Calu3 (cell line): ENCODE results near the gene RGS12. TPM values are rescaled to one million over a fixed set of nuclear protein-coding genes. Genes with fewer than 3 reads are reported as not detected.

ENCODE experiments used
- BruUV-seq: library from RNA; stranded (reverse); fragments of 400-500 nt; replicated peaks from 2 replicates; lab custom pipeline; 2021; lab: Mats Ljungman, UMichigan
- CTCF ChIA-PET: fragments of 300-600 bp; sonication (Branson Sonifier 250); formaldehyde crosslinking; loops from one replicate; lab custom pipeline; 2022; ENCODE audit warnings: antibody characterized with exemption; lab: Charles Lee
- DNase-seq: peaks from one replicate; pipeline ENCODE4 v3.0.0; 2022
- H3K27ac Mint-ChIP-seq: one replicate; pipeline ENCODE4 v1.8.0; 2022; ENCODE audit warnings: mixed read lengths; ENCODE audit not compliant: unreplicated experiment
- H3K27me3 Mint-ChIP-seq: one replicate; pipeline ENCODE4 v1.8.0; 2022; ENCODE audit warnings: mixed read lengths; ENCODE audit not compliant: unreplicated experiment
- H3K36me3 Mint-ChIP-seq: one replicate; pipeline ENCODE4 v1.8.0; 2022; ENCODE audit warnings: mild to moderate bottlenecking, moderate library complexity, mixed read lengths; ENCODE audit not compliant: insufficient read depth, unreplicated experiment
- H3K4me1 Mint-ChIP-seq: one replicate; pipeline ENCODE4 v1.8.0; 2022; ENCODE audit warnings: mild to moderate bottlenecking, low read depth, mixed read lengths; ENCODE audit not compliant: unreplicated experiment
- H3K4me3 Mint-ChIP-seq: one replicate; pipeline ENCODE4 v1.8.0; 2022; ENCODE audit warnings: mild to moderate bottlenecking, low read depth, moderate library complexity, mixed read lengths; ENCODE audit not compliant: unreplicated experiment
- H3K9me3 Mint-ChIP-seq: one replicate; pipeline ENCODE4 v1.8.0; 2022; ENCODE audit warnings: low read depth, mixed read lengths; ENCODE audit not compliant: unreplicated experiment
- CTCF ChIP-seq: fragments of 200-600 bp; IDR thresholded peaks from one replicate; pipeline ENCODE4 v1.8.0; 2022; ENCODE audit warnings: antibody characterized with exemption; ENCODE audit not compliant: unreplicated experiment
- intact Hi-C: fragments of 100-400 bp; cut with micrococcal nuclease; formaldehyde crosslinking; loops from one replicate; pipeline ENCODE4 v1.10.0; 2022; ENCODE audit not compliant: unreplicated experiment
- total RNA-seq: library from RNA; stranded (reverse); gene quantifications from 2 replicates; pipeline ENCODE4 v1.2.3, GENCODE V29; 2022

RGS12 gene
- total RNA-seq, 1 experiment from 2014 or later, result 13.9 TPM

DNA sequence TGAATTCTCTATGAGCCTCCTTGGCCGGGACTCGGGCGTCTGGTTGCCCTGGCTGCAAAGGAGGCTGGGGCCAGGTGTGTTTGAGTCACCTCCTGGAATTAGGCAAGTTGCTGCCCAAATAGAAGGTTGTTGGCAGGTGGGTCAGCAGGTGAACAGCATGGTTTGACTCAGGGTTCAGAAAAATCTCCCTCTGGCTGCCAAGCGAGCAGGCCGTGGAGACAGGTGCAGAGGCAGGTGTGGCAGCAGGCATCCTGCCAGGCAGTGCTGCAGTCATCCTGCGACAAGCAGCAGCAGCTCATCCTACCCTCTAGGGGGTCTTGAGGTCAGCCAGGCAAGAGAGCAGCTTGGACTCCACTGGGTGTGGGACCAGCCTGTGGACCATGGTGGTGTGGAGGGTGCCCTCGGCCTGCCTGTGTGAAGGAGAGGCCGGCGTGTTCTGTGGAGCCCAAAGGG, 35.7 kb upstream of the RGS12 start:
- BruUV-seq, result no TSS peak

DNA sequence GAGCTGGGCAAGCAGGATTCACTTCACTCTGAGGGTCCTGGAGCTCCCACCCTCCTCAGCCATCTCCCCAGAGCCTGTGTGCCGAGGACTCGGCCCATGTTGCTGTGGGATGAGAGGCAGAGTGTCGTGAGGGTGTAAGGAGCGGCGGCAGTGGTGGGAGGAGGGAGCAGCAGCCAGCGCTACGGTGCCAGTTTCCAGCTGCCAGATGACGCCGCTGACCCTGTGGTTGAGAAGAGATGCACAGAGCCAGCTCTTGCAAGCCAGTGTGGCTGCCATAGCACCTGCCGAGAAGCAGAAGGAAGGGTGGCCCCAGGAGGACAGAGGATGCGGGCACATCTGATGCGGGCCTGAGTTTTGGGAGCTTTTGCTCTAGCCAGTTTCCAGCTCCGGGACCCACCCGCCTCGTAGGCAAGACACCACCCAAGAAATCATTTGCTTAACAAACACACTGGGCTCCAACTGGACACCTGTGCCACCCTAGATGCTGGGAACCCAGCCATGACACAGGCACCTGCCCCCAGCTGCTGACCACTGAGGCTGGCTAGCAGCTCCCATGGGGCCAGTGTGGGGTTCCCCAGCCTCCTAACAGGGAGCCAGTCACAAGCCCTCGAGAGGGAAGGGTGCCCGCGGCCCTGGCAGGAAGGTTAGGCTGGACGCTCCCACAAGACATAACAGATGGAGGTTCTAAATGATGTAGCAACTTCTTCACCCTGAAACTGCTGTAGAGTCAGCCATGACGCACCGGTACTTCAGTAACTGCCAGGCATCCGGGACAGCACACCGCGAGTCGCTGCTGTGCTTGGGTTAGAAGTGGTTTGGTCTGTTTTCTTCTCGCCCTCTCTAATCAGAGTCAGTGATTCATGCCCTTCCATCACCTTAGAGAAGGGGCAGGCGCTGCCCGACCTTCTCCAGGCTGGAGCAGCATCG, 35.0 kb upstream of the RGS12 start:
- CTCF ChIA-PET, result no interaction called here
- no peaks in the 10 kb centered on the region for H3K4me1 Mint-ChIP-seq
- no peaks in the 10 kb centered on the region for H3K36me3 Mint-ChIP-seq
- no peak for DNase-seq
- BruUV-seq, result no TSS peak
- intact Hi-C loops, result no loop called here
- H3K27me3 Mint-ChIP-seq, result no peaks in the 10 kb centered on the region
- H3K4me3 Mint-ChIP-seq, result no peak overlapping the region
- no peak for TF ChIP-seq CTCF
- H3K9me3 Mint-ChIP-seq, result no peaks in the 10 kb centered on the region
- H3K27ac Mint-ChIP-seq, result no peak overlapping the region

More for the DNA sequence above, 35.7 kb upstream of the RGS12 start:
- no peak overlapping the region for H3K4me3 Mint-ChIP-seq
- no peaks in the 10 kb centered on the region for H3K9me3 Mint-ChIP-seq
- H3K36me3 Mint-ChIP-seq, result no peaks in the 10 kb centered on the region
- DNase-seq, result no peak
- no peak overlapping the region for H3K27ac Mint-ChIP-seq
- intact Hi-C loops, result no loop called here
- H3K4me1 Mint-ChIP-seq, result no peaks in the 10 kb centered on the region
- CTCF ChIA-PET, result no interaction called here
- no peaks in the 10 kb centered on the region for H3K27me3 Mint-ChIP-seq
- TF ChIP-seq CTCF, result no peak

DNA sequence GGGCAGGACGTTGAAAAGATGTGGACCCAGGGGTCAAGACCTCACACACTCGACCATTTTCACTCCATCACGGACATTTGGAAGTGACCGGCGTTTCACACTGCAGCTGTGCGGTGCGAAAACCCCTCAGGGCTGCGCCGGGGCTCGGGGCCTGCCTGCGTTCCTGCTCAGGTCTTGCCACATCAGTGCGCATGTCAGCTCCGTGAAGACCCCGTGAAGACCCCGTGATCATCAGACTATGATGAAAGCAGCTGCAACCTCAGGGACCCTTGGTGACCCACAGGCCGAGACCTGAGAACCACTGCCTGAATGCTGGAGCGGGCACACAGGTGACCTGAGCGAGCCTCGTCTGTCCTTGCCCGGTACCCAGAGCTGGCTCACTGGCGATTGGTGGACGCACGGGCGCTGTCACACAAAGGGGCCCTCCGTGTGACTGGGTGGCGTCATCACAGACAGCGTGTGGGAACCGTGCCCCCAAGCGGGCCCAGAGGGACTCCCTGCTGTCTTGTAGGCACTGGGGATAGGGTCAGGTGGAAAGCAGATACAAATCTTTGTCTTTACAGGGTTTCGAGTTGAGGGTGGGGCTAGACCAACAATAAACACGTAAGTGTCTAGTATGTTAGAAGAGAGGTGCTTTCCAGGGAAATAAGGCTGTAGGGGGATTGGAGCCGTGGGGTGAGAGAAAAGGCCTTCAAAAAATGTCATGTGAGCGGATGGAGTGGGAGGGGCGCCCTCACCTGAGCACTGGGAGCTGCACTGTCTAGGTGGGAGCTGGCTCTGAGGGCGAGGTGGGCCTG, 31.2 kb upstream of the RGS12 start:
- Mint-ChIP-seq H3K27ac (no peak overlapping the region), H3K27me3 (no peaks in the 10 kb centered on the region), H3K36me3 (no peaks in the 10 kb centered on the region), H3K4me3 (no peak overlapping the region), H3K9me3 (no peaks in the 10 kb centered on the region), H3K4me1 (no peaks in the 10 kb centered on the region)
- no TSS peak for BruUV-seq
- CTCF ChIA-PET, result no interaction called here
- DNase-seq, result no peak
- TF ChIP-seq CTCF, result no peak
- intact Hi-C loops, result no loop called here

- TF ChIP-seq CTCF, result no peak
- Mint-ChIP-seq H3K36me3 (no peaks in the 10 kb centered on the region), H3K27ac (no peak overlapping the region), H3K4me3 (no peak overlapping the region), H3K9me3 (no peaks in the 10 kb centered on the region), H3K4me1 (no peaks in the 10 kb centered on the region), H3K27me3 (no peaks in the 10 kb centered on the region)
- CTCF ChIA-PET, result no interaction called here
- intact Hi-C loops, result no loop called here
- DNase-seq, result no peak
- no TSS peak for BruUV-seq
Measured at GRCh38 chr4:3262208-3263052, 30.4 kb upstream of the RGS12 start.
